GM19351 (cell line): Measurements from ENCODE around the gene OCRL.
"Not testable (repeated sequence)": the region's sequence is repeated elsewhere in the genome, so short reads cannot be mapped to it uniquely, and the experiment has no call there.

Experiments
- ATAC-seq: cut with Tn5 transposase; IDR thresholded peaks from one replicate; pipeline ENCODE4 v1.9.1; 2021; ENCODE audit warnings: mild to moderate bottlenecking, moderate library complexity; ENCODE audit not compliant: unreplicated experiment

The OCRL gene

DNA sequence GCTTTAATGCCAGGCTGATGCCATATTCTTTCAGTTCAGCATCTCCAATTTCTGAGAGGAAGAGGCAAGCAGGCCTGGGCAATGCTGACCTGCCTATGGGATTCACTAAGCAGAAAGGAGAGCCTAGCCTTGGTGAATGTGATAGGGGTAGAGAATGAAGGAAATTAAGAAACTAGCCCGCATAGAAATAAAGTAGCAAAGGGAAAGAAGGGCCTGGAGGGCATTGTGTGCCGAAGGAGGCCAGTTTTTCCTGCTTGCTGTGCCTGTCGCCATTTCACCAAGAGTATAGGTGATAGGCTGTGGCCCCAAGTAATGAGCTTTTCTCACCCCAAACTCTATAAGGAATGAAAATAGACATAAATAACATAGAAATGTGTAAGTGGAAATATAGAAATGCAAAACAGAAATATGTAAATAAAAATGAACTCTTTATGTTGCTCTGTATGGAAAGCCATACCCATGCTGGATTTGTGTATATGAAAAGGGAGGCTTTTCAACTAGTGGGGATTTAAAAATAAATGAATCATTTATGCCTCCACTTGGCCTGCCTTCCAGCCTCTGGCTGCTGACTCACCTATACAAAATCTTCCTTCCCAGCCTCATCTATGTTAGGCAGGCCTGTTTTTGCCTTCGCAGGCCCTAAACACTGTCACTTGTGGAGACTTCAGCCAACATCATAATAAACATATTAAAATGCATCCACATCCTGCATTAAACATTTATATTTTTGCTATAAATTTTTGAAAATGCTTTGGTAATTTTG is 5.1 kb upstream of the OCRL start:
- no peak for ATAC-seq

DNA sequence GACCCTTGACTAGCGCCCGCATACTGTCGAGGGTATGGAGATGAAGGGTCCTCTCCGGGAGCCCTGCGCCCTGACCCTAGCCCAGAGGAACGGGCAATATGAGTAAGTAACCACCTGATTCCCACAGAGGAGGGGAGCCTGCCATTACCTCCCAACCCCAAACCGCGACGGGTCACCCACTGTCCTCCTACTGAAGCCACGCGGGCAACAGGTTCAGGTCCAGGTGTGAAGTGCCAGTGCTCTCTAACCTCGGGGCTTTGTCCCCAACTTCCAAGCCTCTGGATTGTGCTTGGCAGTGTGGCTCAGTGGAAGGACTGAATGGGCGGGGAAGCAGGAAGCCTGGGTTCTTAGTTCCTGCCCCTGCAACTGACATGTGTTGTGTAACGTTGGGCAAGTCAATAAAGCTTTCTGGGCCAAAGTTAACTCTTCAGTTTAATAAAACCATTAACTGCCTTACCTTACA is 694 bp downstream of the OCRL start:
- peak; percentile 15 for ATAC-seq

DNA sequence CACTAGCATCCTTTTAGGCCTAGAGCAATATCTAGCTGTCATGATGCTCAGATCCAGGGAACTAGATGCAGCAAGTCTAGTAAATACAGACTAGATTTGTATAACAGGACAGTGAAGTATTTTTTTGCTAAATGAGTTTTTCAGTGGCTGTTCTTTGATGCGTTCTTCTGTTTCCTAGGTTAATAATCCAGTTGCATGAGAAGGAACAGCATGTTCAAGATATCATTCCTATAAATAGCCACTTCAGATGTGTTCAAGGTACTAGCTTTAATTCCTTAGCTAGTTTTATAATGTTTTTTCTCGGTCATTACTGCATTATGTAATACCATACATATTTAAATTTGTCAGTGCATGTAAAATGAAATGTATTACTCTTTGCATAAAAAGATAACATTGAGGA is 4.7 kb downstream of the OCRL start:
- no peak for ATAC-seq

DNA sequence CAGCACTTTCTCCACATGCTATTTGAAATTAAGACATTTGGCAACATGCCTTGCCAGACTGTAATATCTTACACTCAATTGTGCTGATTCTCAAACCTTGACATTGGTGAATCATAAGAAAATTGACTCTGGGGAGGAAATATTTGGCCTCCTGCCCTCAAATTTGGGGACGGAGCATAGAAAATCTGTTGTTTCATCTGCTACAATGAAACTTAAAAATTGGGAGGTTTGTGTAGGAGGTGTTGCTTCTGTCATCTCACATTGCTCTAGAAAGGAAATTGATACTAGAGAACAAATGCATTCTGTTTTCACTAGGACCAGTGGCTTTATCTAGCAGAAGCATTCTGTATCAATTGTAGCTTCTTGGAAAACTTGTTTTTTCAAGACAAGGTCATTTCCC is 5.3 kb downstream of the OCRL start:
- ATAC-seq: no peak

DNA sequence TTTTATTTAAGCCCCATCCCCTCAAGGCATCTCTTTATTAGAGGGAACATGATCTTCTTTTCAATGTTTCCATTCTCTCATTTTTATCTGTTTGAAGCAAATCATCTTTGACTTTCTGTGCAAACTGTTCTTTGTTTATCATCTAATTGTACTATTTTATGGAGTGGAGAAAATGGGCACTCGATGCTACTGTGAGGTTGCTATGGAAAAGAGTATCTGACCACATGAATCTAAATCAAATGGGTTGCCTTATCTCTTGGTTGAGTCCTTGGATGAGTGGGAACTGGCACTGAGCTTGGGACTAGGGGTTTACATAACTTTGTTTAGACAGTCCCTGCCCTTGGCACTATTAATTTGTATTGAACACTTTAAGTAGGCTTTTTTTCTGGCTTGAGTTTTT is 9.1 kb downstream of the OCRL start:
- ATAC-seq: no peak

DNA sequence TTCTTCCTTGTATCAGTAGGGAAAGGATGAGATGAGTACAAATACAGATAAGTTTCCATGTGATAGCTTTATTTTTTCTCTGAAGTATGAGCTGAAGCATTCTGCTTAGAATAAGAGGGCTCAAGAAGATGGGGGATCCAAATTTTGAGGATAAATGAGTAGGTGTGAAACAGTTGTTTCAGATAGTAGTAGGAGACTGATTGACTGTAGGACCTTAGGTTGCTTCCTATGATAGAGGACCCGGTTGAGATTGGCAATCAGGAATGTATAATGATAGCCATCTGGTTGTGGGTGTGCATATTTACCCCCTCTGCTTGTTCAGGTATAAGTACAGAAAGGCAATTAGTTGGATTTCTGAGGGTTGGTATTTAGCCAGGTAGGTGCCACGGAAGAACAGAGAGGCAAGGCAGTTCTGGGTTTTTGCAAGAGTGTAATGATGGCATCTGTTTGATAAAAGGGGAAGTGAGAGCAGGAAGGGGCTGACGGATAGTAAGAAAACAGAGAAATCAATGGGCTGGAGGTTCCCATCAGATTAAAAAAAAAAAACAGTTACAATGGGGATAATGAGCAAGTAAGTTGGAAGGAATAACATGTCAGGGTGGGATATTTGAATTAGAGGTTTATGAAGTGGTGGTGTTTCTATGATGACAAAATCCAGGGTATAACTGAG is 13.7 kb downstream of the OCRL start:
- ATAC-seq: peak; percentile 97

DNA sequence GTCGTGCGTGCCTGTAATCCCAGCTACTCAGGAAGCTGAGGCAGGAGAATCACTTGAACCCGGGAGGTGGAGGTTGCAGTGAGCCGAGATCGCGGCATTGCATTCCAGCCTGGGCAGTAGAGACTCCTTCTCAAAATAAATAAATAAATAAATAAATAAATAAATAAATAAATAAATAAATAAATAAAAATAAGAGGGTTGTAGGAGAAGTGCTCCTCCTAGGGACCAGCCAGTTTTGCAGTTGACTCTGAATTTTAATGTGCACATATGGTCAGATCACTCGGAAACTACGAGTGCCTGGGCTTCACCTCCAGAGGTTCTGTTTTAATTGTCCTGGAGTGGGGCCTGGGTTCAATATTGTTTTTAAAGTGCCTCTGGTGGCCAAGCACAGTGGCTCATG is 14.8 kb downstream of the OCRL start:
- ATAC-seq: not testable (repeated sequence)

DNA sequence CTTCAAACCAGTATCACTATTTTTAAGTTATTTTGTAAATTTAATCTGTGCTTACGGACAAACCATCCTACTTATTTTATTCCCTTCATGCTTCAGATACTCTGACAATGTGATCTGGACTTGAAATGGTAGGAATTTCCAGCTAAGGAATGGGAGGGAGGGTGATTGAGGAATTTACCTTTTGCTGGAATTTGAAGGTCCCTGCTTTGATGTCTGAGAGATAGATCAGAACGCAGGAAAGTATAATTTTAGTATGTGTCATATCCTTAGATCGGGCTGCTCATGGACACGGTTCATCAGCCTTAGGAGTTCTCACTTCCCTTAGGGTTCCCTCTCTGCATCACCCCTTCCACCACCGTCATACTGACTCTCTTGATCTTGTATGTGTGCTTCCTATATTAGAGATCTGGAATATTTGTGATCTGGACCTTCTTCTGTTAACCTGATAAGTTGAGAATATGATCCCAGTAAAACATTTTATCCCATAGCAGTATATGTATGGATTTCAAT is 16.8 kb downstream of the OCRL start:
- ATAC-seq: no peak

DNA sequence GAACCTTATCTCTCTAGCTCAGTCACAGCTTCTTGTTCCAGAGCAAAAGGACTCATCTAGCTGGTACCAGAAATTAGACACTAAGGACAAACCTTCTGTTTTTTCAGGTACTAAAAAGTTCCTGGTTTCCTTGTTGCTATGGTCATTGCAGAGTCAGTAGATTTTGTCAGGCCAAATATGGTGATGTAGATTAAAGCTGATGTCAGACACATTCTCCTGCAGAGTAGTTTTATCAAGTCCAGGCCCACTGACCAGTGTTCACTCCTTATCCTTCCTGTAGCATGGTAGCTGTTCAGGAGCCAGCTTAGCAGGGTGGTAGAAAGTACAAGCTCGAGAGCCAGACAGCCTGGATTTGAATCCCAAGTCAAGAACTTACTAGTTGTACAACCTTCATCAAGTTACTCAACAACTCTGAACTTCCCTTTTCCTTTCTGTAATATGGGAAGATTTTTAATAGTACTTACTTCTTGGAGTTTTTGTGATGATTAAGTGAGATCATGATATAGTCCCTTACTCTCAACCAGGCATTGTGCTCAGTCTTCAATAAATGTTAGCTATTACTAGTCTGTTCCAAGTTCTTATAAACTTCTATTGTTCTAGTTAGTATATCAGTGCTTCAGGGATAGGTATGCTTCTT is 17.9 kb downstream of the OCRL start:
- no peak for ATAC-seq

DNA sequence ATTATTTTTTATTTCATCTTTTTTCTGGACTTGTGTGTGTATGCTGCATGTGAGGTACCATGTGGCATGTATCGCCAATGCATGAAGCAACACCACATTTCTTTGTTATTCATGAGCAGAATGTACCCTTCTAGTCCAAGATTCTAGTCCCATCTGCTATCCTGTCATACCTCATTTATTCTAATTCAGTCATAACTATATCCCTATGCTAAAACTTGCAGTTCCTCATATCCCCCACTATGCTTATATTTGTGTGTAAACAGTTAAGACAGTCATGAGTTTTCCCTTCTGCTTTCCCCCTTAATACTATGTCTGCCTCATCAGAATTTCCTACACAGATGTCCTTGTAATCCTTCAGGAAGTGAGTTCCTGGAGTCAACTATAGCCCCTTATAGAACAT is 19.7 kb downstream of the OCRL start:
- no peak for ATAC-seq

DNA sequence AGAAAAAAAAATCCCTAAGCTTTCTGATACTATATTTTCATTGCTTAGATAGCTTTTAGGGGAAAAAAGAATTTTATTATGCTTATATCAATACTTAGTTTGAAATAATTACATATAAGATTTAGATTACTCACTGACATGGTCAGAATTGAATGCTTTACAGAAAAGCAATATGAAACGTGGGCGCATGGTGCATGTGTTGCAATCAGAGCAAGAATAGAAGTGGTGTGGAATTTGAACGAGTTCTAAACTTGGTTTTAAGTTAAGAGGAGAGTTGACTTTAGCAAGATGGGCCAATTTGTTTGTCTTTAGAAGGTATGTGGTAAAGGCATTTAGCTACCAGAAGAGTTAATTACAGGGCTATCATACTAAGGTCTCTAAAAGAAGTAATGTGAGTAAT is 21.4 kb downstream of the OCRL start:
- no peak for ATAC-seq

DNA sequence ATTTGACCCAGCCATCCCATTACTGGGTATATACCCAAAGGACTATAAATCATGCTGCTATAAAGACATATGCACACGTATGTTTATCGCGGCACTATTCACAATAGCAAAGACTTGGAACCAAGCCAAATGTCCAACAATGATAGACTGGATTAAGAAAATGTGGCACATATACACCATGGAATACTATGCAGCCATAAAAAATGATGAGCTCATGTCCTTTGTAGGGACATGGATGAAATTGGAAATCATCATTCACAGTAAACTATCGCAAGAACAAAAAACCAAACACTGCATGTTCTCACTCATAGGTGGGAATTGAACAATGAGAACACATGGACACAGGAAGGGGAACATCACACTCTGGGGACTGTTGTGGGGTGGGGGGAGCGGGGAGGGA is 24.3 kb downstream of the OCRL start:
- ATAC-seq: not testable (repeated sequence)

DNA sequence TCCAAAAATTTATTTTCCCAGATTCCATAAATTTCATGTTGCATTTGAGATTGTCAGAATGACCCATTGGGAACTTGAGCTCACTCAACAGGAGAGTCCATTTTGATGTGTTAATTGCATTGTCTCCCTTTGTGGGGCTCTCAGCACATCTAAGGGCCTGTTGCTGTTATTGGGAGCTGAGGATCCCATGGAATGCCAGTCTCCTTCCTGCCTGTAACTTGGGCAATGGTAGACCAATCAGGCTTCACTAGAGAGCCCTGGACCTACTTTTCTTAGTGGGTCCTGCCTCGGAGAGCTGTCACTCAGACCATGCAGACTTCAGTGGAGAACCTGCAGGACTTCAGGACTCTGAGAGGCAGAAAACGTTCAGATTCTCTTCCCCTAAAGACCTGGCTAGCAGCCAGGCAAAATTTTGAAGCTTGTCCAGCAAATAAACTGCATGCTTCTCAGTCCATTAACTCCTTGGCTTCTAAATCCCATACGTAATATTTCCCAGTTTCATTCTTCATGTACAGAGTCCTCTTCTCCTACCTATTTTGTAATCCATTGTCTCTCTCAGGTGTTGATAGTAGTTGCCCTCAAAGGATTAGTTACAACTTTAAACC is 25.1 kb downstream of the OCRL start:
- ATAC-seq: no peak

DNA sequence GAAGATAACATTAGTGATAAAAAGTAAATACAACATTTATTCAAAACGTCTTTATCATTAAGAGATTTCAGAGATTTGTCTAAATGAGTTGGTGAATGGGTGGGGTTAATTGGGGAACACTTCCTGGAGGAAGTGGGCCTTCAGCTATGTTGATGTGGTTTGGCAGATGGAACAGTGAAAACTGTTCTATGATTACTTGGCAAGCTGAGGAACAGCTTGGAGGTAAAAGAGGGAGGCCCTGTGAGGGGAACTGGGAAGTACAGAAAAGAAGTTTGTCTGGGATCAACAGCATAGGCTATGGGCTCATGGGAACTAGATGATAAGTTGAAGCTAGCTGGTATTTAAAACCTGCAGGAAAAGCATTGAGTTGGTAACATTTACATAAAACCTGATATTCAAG is 26.0 kb downstream of the OCRL start:
- no peak for ATAC-seq

DNA sequence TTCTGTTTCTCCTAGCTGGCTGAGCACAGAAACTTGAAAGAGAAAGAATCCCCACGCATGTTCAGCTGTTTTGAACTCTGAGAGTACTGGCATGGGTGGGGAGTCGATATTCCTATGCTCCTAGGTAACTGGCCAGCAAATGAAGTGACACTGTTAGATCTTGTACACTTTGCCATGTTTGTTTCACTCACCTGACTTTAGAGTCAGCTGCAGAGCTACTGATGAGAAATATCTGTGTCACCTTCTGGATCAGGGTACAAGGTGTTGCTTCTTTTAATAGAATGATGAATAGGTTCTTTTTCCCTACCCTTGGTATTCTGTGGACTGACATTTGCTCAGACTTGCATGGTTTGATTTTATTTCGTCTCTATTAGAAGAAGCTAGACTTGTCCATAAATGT is 28.3 kb downstream of the OCRL start:
- no peak for ATAC-seq

DNA sequence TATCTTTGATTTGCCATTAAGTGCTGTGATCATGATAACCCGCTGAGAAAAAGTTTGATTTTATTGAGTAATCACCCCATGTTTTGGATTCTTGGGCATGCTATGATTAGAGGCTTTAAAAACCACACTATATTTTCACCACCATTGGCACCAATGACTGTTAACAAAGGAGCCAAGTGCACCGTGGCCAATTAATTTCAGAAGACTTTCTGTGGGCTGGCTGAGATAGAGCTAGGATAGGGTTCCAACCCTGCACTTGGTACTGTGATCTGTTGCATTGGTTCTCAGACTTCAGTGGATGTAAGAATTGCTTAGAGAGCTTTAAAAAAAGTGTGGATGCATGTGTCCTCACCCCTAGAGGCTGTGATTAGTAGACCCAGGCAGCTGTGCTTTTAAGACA is 32.4 kb downstream of the OCRL start:
- no peak for ATAC-seq

DNA sequence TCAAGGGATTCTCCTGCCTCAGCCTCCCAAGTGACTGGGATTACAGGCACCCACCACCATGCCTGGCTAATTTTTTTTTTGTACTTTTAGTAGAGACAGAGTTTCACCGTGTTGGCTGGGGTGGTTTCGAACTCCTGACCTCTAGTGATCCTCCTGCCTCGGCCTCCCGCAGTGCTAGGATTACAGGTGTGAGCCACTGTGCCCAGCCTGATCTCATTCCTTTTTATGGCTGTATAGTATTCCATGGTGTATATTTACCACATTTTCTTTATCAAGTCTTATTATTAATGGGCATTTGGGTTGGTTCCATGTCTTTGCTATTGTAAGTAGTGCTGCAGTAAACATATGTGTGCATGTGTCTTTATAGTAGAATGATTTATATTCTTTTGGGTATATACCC is 33.6 kb downstream of the OCRL start:
- ATAC-seq: not testable (repeated sequence)

DNA sequence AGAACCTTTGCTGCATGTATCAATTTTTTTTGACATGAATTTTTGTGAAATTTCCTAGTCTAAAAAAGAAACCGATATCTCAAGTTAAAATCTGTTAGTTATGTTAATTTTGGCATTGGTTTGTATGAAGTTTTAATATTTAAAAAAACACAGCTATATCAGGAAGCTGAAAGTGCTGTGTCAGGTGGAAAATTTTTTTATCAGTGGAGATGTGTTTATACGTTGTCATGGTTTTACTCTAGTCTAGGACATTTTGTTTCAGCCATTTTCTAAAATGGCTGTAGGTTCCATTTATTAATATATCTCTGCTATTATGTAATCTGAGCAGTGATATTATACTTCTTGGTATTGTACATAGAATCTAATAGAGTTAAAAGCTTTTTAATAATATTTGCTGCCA is 34.2 kb downstream of the OCRL start:
- no peak for ATAC-seq

DNA sequence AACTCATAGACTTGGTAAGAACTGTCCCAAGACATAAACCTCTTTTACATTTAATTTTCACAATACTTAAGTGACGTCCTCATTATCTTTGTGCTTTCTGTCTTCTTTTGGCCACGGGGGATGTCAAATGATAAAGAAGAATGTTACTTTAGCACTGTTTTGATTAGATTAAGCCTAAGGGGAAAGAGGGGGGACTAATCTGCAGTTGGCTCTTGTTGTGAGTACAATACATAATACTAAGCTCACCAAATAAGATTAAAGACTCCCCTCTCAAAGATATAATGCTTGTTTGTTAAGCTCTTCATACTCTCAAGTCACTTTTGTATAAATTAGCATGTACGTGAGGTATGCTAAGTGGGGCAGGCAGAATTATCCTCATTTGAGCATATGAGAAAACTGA is 36.5 kb downstream of the OCRL start:
- no peak for ATAC-seq

DNA sequence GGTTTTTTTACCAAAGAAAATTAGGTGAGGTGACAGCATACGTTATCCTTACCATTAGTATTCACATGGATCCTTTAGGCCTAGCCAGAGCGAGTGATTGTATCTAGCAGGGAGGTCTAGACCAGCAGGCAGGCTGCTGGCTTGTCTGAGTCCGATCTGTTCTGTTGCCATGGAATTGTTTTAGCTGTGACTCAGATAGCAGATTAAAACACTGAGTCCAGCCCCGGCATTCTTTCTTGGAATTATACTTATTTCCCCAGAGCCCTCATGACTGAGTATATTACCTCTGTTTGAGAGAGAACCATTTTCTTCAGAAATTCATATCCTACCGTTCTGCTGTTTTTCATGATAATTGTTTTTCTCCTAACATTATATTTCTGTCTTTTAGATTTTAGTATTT is 37.4 kb downstream of the OCRL start:
- no peak for ATAC-seq

DNA sequence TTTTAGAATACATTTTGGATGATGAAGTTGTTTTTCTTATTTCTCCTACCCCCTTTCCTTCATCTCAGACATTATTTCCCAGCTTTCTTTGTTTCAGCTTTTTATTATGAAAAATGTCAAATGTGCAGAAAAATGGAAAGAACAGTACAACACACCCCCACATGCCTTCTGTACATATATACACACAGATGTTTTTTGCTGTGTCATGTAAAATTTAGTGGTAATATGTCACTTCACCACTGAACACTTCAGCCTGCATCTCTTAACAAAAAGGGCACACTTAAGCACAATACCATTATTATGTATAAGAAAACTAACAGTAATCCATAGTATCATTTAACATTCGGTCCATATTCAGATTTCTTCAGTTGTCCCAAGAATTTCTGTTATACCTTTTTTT is 37.8 kb downstream of the OCRL start:
- no peak for ATAC-seq

DNA sequence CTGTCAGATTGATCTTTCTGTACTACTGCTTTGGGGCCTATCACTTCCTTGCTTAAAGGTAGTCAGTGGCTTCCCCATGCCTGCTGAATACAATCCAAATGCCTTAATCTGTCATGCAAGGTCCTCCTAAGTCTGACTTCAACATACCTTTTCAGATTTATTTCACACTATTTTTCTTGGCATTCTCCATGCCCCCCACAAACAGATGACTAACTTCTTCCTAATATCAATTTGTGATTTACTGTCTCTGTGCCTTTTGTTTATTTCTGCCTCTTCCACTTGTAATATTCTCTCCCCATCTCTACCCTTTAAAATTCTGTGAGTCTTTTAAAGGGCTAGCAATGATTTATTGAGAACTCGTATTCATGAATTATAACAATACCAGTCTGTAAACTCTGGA is 41.8 kb downstream of the OCRL start:
- ATAC-seq: no peak
